ENCODE results near the gene NXT1.

Gene NXT1

GRCh38 chr20:23361476-23362391 lies 11.1 kb downstream of the NXT1 start, which contains the start of gene GZF1:
GZF1 (plus strand) TSS chr20:23362182; CDS start chr20:23364384, 2,202 bp downstream.
- Mint-ChIP-seq H3K27me3 (no peaks in the 10 kb centered on the region), H3K4me3 (peak within 1 kb of the TSS; percentile 93), H3K4me1 (ENCODE audit: low read depth) (peaks cover 71% of the 10 kb centered on the region), H3K27ac (peak within 1 kb of the TSS; percentile 95), H3K9me3 (no peaks in the 10 kb centered on the region), H3K36me3 (ENCODE audit: low read depth) (peaks cover 40% of the 10 kb centered on the region)
- DNase-seq, result peak; percentile 99

GRCh38 chr20:23362392-23363256 lies 12.0 kb downstream of the NXT1 start:
- no peaks in the 10 kb centered on the region for H3K27me3 Mint-ChIP-seq
- H3K4me1 Mint-ChIP-seq (ENCODE audit: low read depth), result peaks cover 71% of the 10 kb centered on the region

GRCh38 chr20:23363257-23363649 lies 12.7 kb downstream of the NXT1 start:
- Mint-ChIP-seq H3K9me3 (no peaks in the 10 kb centered on the region), H3K4me3 (peak overlapping the region; percentile 93), H3K27ac (peak overlapping the region; percentile 95), H3K36me3 (ENCODE audit: low read depth) (peaks cover 50% of the 10 kb centered on the region), H3K4me1 (ENCODE audit: low read depth) (peaks cover 76% of the 10 kb centered on the region), H3K27me3 (no peaks in the 10 kb centered on the region)
- no peak for DNase-seq

More at GRCh38 chr20:23362392-23363256, 12.0 kb downstream of the NXT1 start:
- no peaks in the 10 kb centered on the region for H3K9me3 Mint-ChIP-seq
- DNase-seq, result peak; percentile 54
- H3K4me3 Mint-ChIP-seq, result peak overlapping the region; percentile 93
- H3K36me3 Mint-ChIP-seq (ENCODE audit: low read depth), result peaks cover 47% of the 10 kb centered on the region
- H3K27ac Mint-ChIP-seq, result peak overlapping the region; percentile 95

- H3K9me3 Mint-ChIP-seq, result no peaks in the 10 kb centered on the region
- H3K27ac Mint-ChIP-seq, result peak overlapping the region; percentile 89
- H3K27me3 Mint-ChIP-seq, result no peaks in the 10 kb centered on the region
- peak overlapping the region; percentile 48 for H3K4me3 Mint-ChIP-seq
- H3K36me3 Mint-ChIP-seq (ENCODE audit: low read depth), result peaks cover 73% of the 10 kb centered on the region
- H3K4me1 Mint-ChIP-seq (ENCODE audit: low read depth), result peaks cover 70% of the 10 kb centered on the region
- DNase-seq, result no peak
Measured at GRCh38 chr20:23365390-23366165, 15.0 kb downstream of the NXT1 start.

GRCh38 chr20:23366384-23366783 lies 15.8 kb downstream of the NXT1 start:
- Mint-ChIP-seq H3K27me3 (no peaks in the 10 kb centered on the region), H3K4me1 (ENCODE audit: low read depth) (peaks cover 64% of the 10 kb centered on the region), H3K27ac (peak overlapping the region; percentile 89), H3K4me3 (peak overlapping the region; percentile 48), H3K9me3 (no peaks in the 10 kb centered on the region), H3K36me3 (ENCODE audit: low read depth) (peaks cover 81% of the 10 kb centered on the region)
- DNase-seq, result no peak

GRCh38 chr20:23367770-23368169 lies 17.2 kb downstream of the NXT1 start:
- peaks cover 90% of the 10 kb centered on the region for H3K36me3 Mint-ChIP-seq (ENCODE audit: low read depth)
- no peak for DNase-seq
- peaks cover 60% of the 10 kb centered on the region for H3K4me1 Mint-ChIP-seq (ENCODE audit: low read depth)
- no peaks in the 10 kb centered on the region for H3K9me3 Mint-ChIP-seq
- no peaks in the 10 kb centered on the region for H3K27me3 Mint-ChIP-seq
- H3K4me3 Mint-ChIP-seq, result no peak overlapping the region
- H3K27ac Mint-ChIP-seq, result peak overlapping the region; percentile 89

GRCh38 chr20:23368316-23369071 lies 17.9 kb downstream of the NXT1 start:
- Mint-ChIP-seq H3K4me1 (ENCODE audit: low read depth) (peaks cover 53% of the 10 kb centered on the region), H3K27ac (peak overlapping the region; percentile 89), H3K27me3 (no peaks in the 10 kb centered on the region), H3K4me3 (no peak overlapping the region), H3K9me3 (no peaks in the 10 kb centered on the region), H3K36me3 (ENCODE audit: low read depth) (peaks cover 91% of the 10 kb centered on the region)
- DNase-seq, result no peak

- Mint-ChIP-seq H3K36me3 (ENCODE audit: low read depth) (peaks cover 94% of the 10 kb centered on the region), H3K27ac (no peak overlapping the region), H3K4me1 (ENCODE audit: low read depth) (peaks cover 46% of the 10 kb centered on the region), H3K9me3 (no peaks in the 10 kb centered on the region), H3K4me3 (no peak overlapping the region), H3K27me3 (no peaks in the 10 kb centered on the region)
- DNase-seq, result no peak
Measured at GRCh38 chr20:23369072-23369823, 18.7 kb downstream of the NXT1 start.

- Mint-ChIP-seq H3K36me3 (ENCODE audit: low read depth) (peaks cover 94% of the 10 kb centered on the region), H3K27ac (no peak overlapping the region), H3K4me1 (ENCODE audit: low read depth) (peaks cover 35% of the 10 kb centered on the region), H3K4me3 (no peak overlapping the region), H3K9me3 (no peaks in the 10 kb centered on the region), H3K27me3 (no peaks in the 10 kb centered on the region)
- no peak for DNase-seq
Measured at GRCh38 chr20:23370274-23370673, 19.7 kb downstream of the NXT1 start.

- Mint-ChIP-seq H3K36me3 (ENCODE audit: low read depth) (peaks cover 98% of the 10 kb centered on the region), H3K4me3 (no peak overlapping the region), H3K9me3 (no peaks in the 10 kb centered on the region), H3K27ac (no peak overlapping the region), H3K4me1 (ENCODE audit: low read depth) (peaks cover 36% of the 10 kb centered on the region), H3K27me3 (no peaks in the 10 kb centered on the region)
- DNase-seq, result no peak
Measured at GRCh38 chr20:23370873-23371272, 20.3 kb downstream of the NXT1 start.

GRCh38 chr20:23371496-23371895 lies 20.9 kb downstream of the NXT1 start:
- Mint-ChIP-seq H3K27me3 (no peaks in the 10 kb centered on the region), H3K4me1 (ENCODE audit: low read depth) (peaks cover 30% of the 10 kb centered on the region), H3K27ac (peak overlapping the region; percentile 8), H3K9me3 (no peaks in the 10 kb centered on the region), H3K36me3 (ENCODE audit: low read depth) (peaks cover 99% of the 10 kb centered on the region), H3K4me3 (no peak overlapping the region)
- no peak for DNase-seq

GRCh38 chr20:23374441-23374840 lies 23.9 kb downstream of the NXT1 start:
- Mint-ChIP-seq H3K4me1 (ENCODE audit: low read depth) (peaks cover 7% of the 10 kb centered on the region), H3K4me3 (no peak overlapping the region), H3K36me3 (ENCODE audit: low read depth) (peaks cover 94% of the 10 kb centered on the region), H3K9me3 (no peaks in the 10 kb centered on the region), H3K27ac (no peak overlapping the region), H3K27me3 (no peaks in the 10 kb centered on the region)
- DNase-seq, result no peak

- Mint-ChIP-seq H3K9me3 (no peaks in the 10 kb centered on the region), H3K4me3 (no peak overlapping the region), H3K36me3 (ENCODE audit: low read depth) (peaks cover 94% of the 10 kb centered on the region), H3K27ac (peak overlapping the region; percentile 5), H3K27me3 (no peaks in the 10 kb centered on the region), H3K4me1 (ENCODE audit: low read depth) (peaks cover 5% of the 10 kb centered on the region)
- no peak for DNase-seq
Measured at GRCh38 chr20:23375827-23376226, 25.2 kb downstream of the NXT1 start.
